ENCODE data around the gene SYNE3. TPM values are rescaled to one million over a fixed set of nuclear protein-coding genes. Genes with fewer than 3 reads are reported as not detected.

The SYNE3 gene
- total and polyA plus RNA-seq, 4 donors, result 0.47 to 9.0 (median 4.7) TPM

GRCh38 chr14:95533822-95534221, 17.4 kb upstream of the SYNE3 start:
- H3K36me3 ChIP-seq (ENCODE audit: control insufficient read depth in 4 of 4, insufficient read depth in 3 of 4, low read depth in 1 of 4, low read length in 3 of 4), result no peaks in the 10 kb centered on the region
- under 1% methylated on average over 18 of the region's 18 CpGs for WGBS
- H3K4me1 ChIP-seq (ENCODE audit: control insufficient read depth in 4 of 4, insufficient read depth in 4 of 4, low read length in 3 of 4), result peaks cover 5 to 70% (median 63%) of the 10 kb centered on the region in 4 donors
- peak overlapping the region; percentile 71 to 80 (median 77) for H3K4me3 ChIP-seq (ENCODE audit: low read depth in 1 of 3, low read length in 3 of 3)
- H3K9ac ChIP-seq (ENCODE audit: low read depth in 1 of 2, low read length in 2 of 2), result peak overlapping the region; percentile 71 to 74
- H3K27ac ChIP-seq (ENCODE audit: low read depth in 1 of 2, low read length in 2 of 2), result peak overlapping the region; percentile 47 to 77
- H3K27me3 ChIP-seq (ENCODE audit: control insufficient read depth in 4 of 4, insufficient read depth in 4 of 4, low read length in 3 of 4), result no peaks in the 10 kb centered on the region
- TF ChIP-seq EGR1 (IDR thresholded peaks at IDR 0.05; ENCODE audit: low read depth in 2 of 2) (no peak), GABPA (IDR thresholded peaks at IDR 0.05 in 1 of 2, conservative IDR thresholded peaks at IDR 0.05 in 1 of 2) (no peak), YY1 (IDR thresholded peaks at IDR 0.05) (no peak), RAD21 (IDR thresholded peaks at IDR 0.05) (no peak), REST (IDR thresholded peaks at IDR 0.05) (no peak)
- no peak for DNase-seq (ENCODE audit: low spot score)
- H3K9me3 ChIP-seq (ENCODE audit: control insufficient read depth in 4 of 4, low read length in 3 of 4), result no peaks in the 10 kb centered on the region

DNA sequence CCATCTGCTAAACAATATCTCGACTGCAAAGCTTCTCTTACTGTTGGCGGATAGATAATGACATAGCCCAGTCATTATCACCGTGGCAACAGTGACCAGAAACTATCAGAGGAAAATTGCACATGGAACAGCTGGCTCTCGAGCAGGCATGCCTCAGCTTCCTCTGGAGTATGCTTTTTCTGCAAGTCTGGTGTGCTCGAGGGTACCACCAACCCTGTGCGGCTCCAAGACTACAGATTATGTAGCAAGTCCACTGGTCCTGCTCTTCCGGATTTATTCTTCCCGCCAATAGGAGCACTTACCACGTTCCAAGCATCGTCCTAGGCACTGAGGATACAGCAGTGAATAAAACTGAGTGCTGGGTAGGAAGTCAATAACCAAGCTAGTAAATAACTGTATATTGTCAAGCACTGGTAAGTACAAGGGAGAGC, 17.0 kb upstream of the SYNE3 start:
- Histone ChIP-seq H3K4me1 (ENCODE audit: control insufficient read depth in 4 of 4, insufficient read depth in 4 of 4, low read length in 3 of 4) (peaks cover 5 to 66% (median 60%) of the 10 kb centered on the region in 4 donors), H3K4me3 (ENCODE audit: low read depth in 1 of 3, low read length in 3 of 3) (peak overlapping the region; percentile 71 to 80 (median 77)), H3K27me3 (ENCODE audit: control insufficient read depth in 4 of 4, insufficient read depth in 4 of 4, low read length in 3 of 4) (no peaks in the 10 kb centered on the region), H3K9me3 (ENCODE audit: control insufficient read depth in 4 of 4, low read length in 3 of 4) (no peaks in the 10 kb centered on the region), H3K27ac (ENCODE audit: low read depth in 1 of 2, low read length in 2 of 2) (peak overlapping the region; percentile 47 to 77), H3K9ac (ENCODE audit: low read depth in 1 of 2, low read length in 2 of 2) (peak overlapping the region; percentile 71 to 74), H3K36me3 (ENCODE audit: control insufficient read depth in 4 of 4, insufficient read depth in 3 of 4, low read depth in 1 of 4, low read length in 3 of 4) (no peaks in the 10 kb centered on the region)
- no peak for DNase-seq (ENCODE audit: low spot score)
- WGBS, result 3% methylated on average over 10 of the region's 10 CpGs
- TF ChIP-seq, protein P1, sequence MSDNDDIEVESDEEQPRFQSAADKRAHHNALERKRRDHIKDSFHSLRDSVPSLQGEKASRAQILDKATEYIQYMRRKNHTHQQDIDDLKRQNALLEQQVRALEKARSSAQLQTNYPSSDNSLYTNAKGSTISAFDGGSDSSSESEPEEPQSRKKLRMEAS (IDR thresholded peaks at IDR 0.05), result no peak
- no peak for TF ChIP-seq FOXA2 (IDR thresholded peaks at IDR 0.05)

- Histone ChIP-seq H3K4me1 (ENCODE audit: control insufficient read depth in 4 of 4, insufficient read depth in 4 of 4, low read length in 3 of 4) (peaks cover 4 to 60% (median 56%) of the 10 kb centered on the region in 4 donors), H3K4me3 (ENCODE audit: low read depth in 1 of 3, low read length in 3 of 3) (peak overlapping the region in 2 of 3 donors; percentile 4 to 27), H3K27ac (ENCODE audit: low read depth in 1 of 2, low read length in 2 of 2) (peak overlapping the region; percentile 5 to 6), H3K27me3 (ENCODE audit: control insufficient read depth in 4 of 4, insufficient read depth in 4 of 4, low read length in 3 of 4) (no peaks in the 10 kb centered on the region), H3K36me3 (ENCODE audit: control insufficient read depth in 4 of 4, insufficient read depth in 3 of 4, low read depth in 1 of 4, low read length in 3 of 4) (no peaks in the 10 kb centered on the region), H3K9me3 (ENCODE audit: control insufficient read depth in 4 of 4, low read length in 3 of 4) (no peaks in the 10 kb centered on the region), H3K9ac (ENCODE audit: low read depth in 1 of 2, low read length in 2 of 2) (peak overlapping the region in 1 of 2 donors; percentile 33)
- DNase-seq (ENCODE audit: low spot score), result no peak
- WGBS, result 50% methylated on average over 3 of the region's 3 CpGs
- TF ChIP-seq RXRA (IDR thresholded peaks at IDR 0.05) (no peak), SP1 (IDR thresholded peaks at IDR 0.05) (no peak), ZBTB33 (IDR thresholded peaks at IDR 0.05) (no peak), TAF1 (conservative IDR thresholded peaks at IDR 0.05) (no peak), NR2F2 (IDR thresholded peaks at IDR 0.05) (no peak), RAD21 (IDR thresholded peaks at IDR 0.05) (no peak), JUND (IDR thresholded peaks at IDR 0.05) (no peak), EGR1 (IDR thresholded peaks at IDR 0.05; ENCODE audit: low read depth in 2 of 2) (no peak), YY1 (IDR thresholded peaks at IDR 0.05) (no peak), FOXA1 (IDR thresholded peaks at IDR 0.05) (no peak), FOXA2 (IDR thresholded peaks at IDR 0.05) (no peak), HNF4G (IDR thresholded peaks at IDR 0.05) (no peak), REST (IDR thresholded peaks at IDR 0.05) (no peak), GABPA (IDR thresholded peaks at IDR 0.05 in 1 of 2, conservative IDR thresholded peaks at IDR 0.05 in 1 of 2) (no peak)
- TF ChIP-seq, protein P1 (IDR thresholded peaks at IDR 0.05), result no peak
- TF ChIP-seq, protein P2, sequence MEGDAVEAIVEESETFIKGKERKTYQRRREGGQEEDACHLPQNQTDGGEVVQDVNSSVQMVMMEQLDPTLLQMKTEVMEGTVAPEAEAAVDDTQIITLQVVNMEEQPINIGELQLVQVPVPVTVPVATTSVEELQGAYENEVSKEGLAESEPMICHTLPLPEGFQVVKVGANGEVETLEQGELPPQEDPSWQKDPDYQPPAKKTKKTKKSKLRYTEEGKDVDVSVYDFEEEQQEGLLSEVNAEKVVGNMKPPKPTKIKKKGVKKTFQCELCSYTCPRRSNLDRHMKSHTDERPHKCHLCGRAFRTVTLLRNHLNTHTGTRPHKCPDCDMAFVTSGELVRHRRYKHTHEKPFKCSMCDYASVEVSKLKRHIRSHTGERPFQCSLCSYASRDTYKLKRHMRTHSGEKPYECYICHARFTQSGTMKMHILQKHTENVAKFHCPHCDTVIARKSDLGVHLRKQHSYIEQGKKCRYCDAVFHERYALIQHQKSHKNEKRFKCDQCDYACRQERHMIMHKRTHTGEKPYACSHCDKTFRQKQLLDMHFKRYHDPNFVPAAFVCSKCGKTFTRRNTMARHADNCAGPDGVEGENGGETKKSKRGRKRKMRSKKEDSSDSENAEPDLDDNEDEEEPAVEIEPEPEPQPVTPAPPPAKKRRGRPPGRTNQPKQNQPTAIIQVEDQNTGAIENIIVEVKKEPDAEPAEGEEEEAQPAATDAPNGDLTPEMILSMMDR (IDR thresholded peaks at IDR 0.05; ENCODE audit: low read depth, low read length, missing input control), result no peak
These were observed 15.5 kb upstream of the SYNE3 start for GRCh38 chr14:95531969-95532368.

Data from liver (tissue), 9 donors.